Measurements from ENCODE around the gene STK32C.
"Not testable (repeated sequence)": the region's sequence is repeated elsewhere in the genome, so short reads cannot be mapped to it uniquely, and the experiment has no call there.

The STK32C gene

DNA sequence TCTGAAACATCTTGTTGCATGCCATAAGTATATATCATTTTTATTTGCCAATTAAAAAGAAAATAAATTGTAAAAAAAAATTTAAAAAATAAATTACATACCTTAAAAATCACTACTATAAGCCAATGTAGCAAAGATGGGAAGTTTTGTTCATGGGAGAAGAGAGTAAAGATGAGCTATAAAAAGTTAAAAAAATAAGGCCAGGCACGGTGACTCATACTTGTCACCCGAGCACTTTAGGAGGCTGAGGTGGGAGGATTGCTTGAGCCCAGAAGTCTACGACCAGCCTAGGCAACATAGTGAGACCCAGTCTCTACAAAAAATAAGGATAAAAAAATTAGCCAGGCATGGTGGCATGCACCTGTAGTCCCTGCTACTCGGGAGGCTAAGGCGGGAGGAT lies 8.4 kb upstream of the STK32C start:
- no peak for DNase-seq

DNA sequence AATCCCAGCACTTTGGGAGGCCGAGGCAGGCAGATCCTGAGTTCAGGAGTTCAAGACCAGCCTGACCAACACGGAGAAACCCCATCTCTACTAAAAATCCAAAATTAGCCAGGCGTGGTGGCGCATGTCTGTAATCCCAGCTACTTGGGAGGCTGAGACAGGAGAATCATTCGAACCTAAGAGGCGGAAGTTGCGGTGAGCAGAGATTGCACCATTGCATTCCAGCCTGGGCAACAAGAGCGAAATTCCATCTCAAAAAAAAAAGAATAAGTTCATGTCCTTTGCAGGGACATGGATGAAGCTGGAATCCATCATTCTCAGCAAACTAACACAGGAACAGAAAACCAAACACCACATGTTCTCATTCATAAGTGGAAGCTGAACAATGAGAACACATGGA lies 7.1 kb upstream of the STK32C start:
- DNase-seq, result not testable (repeated sequence)

DNA sequence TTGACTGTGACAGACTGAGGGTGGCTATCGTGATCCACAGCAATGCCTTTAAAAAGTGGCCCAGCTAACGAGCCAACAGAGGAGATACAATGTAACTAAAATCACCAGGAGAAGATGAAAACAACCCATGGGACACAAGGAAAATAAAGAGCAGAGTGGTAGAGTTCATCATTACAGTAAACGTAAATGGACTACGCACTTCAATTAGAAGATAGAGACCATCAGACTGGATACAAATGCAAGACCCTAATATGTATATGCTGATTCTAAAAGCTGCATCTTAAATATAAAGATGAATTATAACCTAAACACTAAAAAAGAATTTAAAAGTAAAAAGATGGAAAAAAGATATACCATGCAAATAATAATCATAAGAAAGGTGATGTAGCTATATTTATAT lies 6.6 kb upstream of the STK32C start:
- DNase-seq, result no peak

DNA sequence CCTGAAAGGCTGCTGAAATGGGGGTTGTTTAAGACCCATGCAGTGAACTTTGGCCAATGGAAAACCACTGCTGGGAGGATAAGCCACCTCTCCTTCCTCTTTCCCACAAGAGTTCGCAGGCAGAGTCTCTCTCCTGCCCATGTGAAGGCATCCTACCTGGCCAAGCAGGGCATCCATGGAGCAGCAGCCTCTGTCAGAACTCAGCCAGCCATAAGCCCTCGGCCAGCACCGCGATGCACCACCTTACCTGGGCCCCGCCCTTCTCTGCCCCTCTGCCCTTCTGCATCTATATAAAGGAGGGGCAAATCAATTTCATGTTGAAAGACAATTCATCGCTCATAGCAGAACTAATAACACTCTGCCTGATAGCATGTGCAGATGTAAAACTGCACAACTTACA lies 6.1 kb upstream of the STK32C start:
- DNase-seq, result no peak

DNA sequence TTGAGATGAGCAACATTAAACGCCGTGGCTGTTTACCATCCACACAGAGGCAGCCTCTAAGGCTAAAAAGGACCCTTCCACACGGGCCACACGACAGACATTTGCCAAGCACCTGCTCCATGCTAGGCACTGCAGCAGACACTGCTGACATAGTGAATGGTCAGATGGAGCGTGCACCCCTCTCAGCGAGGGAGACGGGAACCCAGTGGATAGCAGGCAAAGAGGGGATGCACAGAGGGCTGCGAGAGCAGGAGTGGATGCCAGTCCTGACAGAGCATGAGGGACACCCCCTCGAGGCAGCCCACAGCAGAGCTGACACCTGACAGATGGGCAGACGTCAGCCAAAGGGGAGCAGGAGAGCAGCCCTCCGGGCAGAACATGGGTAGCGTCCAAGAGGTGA lies 5.6 kb upstream of the STK32C start:
- no peak for DNase-seq

DNA sequence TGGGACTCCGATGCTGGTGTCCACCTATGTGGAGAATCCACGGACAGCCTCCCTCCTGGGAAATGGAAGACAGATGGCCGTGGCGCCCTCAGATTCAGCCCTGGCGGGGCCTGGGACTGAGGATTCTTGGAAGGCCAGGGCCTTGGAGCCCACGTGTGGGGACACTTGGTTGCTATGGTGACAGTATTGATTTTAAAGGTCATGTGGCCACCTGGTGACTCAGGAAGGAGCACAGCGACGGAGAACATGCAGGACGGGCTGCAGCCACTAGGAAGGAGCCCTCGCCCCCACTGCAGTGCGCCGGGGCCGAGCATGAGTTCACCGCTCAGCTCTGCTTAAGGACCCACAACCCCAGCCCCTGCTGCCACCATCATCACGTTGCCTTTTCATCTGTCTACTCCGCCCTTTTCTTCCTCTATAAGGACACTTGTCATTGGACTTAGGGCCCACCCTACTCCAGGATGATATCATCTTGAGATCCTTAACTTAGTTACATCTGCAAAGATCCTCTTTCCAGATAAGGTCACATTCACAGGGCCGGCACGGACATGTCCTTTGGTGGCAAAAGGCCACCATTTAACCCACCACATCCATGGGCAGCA lies 3.7 kb upstream of the STK32C start:
- no peak for DNase-seq

DNA sequence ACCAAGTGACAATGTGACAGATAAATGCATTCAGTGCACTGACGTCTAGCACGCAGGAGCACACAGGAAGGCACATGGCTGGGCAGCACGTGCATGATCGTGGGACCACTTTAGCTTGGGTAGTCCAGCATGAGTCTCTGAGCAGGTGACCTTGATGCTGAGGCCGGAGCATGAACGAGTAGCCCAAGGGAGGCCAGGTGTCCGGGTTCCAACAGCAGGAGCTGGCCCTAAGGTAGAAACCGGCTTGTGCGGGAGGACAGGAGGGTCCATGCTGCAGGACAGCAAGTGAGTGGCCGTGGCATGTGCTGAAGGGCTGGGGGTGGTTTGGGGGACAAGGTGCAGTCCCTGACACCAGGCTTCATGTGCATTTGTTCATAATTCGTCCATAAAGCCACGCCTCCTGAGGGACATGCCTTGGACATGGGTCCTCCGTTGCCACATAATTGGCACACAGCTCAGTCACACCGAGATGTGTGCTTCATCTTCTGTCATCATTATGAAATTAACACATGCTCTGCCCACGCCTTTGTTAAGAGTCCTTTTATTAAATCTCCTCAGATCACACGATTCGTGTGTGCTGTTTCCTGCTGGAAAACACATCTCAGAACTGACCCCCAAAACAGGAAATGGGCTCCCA lies 3.1 kb upstream of the STK32C start:
- no peak for DNase-seq

DNA sequence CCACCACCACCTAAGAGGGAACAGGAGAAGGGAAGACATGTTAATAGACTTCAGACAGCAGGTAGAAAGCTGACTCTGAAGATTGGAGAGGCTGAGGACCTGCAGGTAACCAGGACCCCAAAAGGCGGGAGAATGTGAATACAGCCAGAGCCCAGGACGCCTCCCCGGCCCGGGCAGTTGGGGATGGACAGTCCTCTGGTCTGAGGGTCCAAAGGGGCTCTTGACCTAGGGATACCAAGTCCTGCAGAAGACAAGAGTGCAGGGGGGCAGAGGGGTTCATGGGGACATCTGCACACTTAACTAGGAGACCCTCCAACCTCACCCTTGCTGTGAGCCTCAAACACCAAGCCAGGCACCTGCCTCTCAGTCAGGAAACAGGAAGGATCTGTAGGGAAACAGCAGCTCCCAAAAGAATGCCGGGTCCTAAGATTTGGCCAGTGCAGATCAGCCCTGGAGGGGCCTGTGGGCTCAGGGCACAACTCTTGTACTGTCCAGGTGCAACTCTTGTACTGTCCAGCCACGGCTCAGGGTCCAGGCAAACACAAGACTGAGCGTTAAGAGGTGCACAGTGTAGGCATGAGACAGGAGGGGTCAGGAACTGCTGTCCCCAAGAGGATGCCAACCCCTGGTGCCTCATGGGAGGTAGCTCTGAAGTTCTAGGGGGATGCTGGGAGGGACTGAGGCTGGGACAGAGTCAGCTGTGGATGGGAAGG lies 2.3 kb upstream of the STK32C start:
- no peak for DNase-seq

DNA sequence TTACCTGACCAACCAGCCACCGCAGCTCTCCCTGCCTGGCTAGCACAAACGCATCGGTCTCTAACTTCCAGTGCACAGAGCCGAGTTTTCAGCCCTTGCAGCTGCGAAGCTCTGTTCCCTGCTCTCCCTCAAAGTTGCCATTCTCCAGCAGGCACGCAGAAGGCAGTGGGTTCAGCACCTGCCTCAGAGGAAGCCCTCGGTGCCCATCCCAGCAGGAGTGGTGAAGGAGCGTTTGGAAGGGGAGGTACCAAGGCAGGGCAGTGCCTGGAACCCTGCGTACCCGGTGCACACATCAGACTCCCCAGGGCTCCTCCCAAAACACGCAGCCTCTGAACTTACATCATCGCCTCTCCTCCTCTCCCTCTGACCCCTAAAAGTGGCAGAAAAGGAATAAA lies 1.7 kb upstream of the STK32C start:
- DNase-seq, result no peak

DNA sequence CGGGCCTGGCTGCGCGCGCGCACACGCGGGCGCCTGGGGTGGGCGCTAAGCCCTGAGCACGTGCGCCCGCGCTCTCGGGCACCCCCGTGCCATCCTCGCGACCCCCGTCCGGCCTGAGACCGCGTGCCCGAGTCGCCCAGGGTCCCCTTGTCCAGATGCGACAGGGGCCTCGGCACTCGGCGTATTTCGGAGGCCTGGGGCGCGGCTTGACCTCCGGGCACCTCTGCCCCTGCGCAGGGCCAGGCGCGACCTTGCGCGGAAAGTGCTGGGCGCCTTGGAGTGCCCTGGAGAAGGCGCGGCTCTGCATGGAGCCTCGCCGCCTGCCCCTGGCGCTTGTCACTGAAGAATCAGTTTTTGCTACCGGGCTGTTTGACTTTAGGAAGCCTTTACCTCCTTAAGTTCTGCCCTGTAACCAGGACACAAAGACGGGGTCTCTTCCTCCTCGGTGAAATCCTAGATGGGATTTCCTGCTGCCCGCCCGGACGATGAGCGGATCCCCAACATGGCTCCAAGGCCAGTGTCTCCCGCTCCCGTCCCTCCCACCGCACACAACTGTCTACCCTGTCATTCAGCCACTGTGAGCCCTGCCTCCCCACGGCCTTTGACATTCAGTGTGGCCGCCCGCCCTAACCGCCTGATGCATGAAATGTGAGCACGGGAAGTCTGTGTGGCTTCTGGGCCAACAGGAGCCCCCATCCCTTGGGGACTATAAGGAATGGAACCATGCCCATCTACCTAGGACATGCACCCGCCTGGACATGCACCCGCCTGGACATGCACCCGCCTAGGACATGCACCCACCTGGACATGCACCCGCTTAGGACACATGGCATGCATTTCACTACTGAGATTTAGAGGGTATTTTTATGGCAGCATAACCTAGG lies 1.1 kb upstream of the STK32C start:
- DNase-seq, result no peak

DNA sequence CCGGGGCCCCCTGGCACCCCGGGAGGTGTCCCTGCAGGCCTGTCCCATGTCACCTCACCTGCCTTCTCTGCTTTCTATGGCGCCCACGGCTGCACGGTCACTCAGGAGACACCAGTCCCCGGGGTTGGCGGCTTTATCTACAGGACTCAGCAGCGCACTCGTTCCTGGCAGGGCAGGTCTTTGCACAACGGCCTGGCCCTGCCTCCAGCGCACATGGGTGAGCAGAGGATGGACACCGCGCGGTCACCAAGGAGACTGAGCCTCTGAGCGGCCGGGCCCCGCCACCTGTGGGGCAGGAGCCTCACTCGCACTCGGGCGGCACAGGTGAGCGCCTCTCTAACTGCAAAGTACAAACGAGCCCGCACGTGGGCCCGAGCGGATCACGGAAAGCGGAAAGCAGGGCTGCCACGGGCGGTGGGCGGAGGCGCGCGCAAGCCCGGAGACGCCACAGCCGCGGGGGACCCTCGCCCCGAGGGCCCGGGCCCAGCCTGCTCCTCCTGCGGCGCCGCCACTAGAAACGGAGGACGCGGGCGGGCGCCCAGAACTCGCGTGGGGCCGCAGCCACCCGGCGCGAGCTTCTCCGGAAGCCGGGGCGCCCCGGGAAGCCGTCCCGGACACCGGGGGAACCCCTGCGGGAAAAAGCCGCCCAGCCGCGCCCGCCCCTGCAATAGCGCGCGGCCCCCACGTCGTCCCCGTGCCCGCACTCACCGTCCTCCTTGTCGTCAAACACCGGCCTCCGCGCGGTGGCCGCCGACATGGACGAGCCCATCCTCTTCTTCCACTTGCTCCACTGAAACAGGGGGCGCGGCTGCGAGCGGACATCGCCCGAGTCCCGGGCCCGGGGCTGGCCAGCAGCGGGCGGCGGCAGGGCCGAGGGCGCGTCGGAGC lies 642 bp downstream of the STK32C start:
- DNase-seq, result peak; percentile 19

DNA sequence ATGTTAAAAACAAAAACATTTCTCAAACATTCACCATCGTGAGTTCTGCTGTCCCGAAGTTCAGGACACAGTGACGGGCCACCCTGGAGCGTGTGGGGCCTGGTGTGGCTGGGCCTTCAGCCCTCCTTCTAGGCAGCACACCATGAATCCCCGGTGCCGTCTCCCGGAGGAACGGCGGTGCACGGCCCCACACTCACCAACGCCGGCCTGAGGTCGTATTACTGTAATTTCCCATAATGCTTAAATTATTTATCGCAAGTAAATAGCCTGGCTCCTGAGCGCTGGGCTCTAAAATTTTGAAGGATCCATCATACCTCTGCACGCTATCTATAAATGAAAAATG lies 1.4 kb downstream of the STK32C start:
- no peak for DNase-seq

DNA sequence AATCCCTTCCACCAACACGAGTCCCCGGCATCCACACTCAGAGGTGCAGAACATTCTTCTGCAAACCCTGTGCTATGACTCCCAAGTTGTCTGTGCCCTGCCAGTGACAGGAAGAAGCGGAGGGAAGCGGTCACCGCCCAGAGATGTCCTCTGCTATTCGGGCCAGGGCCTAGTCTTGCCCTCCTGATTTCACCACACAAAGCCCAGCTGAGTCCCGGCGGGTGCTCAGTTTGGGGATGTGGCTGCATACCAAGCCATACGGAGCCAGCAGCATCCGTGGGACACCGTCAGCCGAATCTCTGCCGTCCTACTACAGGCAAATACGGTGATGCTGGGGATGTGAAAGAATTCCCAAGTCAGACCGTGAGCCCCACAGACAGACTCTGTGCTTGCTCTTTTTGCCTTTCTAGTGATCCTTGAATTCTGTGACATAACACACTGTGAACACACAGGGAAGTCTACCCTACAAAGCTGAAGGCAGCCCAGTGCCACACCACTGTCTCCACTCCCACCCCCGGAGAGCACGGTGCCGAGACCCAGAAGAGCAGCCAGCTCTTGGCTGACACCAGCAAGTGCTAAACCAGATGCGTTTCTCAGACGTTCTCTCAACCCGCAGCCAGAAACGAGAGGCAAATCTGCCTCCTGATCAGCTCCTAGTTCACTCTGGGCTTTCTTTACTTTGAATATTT lies 2.0 kb downstream of the STK32C start:
- DNase-seq, result no peak

DNA sequence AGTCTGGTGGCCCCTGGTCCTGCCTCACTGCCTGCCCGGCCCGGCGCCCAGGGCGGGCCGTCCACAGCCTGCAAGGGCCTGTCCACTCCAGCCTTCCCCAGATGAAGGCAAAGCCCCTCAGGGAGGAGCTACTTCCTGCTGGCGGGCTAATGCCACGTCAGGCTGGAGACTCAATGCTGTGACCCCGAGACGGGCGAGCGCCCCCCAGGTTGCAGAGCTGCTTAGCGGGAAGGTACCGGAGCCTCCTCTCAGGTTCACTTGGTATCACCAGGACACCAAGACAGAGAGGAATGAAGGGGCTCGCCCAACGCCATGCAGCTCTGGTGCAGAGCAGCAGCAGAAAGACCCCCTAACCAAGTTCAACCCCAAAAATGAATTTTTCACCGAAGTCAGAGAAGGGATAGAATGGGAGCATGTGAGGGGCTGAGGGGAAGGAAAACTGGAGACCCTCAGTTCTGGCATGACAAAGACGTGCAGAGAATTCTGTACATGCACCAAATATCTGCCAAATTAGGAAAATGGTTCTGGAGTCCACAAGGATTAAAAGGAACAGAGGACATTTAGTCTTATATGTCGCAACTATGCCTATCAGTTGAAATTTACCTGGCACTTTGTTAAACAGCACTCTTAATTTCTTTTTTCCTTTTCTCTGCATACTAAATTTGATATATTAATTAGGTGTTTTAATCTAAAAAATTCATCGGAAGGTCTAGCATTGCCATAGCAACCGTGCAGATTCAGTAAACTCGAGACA lies 2.8 kb downstream of the STK32C start:
- DNase-seq, result no peak

DNA sequence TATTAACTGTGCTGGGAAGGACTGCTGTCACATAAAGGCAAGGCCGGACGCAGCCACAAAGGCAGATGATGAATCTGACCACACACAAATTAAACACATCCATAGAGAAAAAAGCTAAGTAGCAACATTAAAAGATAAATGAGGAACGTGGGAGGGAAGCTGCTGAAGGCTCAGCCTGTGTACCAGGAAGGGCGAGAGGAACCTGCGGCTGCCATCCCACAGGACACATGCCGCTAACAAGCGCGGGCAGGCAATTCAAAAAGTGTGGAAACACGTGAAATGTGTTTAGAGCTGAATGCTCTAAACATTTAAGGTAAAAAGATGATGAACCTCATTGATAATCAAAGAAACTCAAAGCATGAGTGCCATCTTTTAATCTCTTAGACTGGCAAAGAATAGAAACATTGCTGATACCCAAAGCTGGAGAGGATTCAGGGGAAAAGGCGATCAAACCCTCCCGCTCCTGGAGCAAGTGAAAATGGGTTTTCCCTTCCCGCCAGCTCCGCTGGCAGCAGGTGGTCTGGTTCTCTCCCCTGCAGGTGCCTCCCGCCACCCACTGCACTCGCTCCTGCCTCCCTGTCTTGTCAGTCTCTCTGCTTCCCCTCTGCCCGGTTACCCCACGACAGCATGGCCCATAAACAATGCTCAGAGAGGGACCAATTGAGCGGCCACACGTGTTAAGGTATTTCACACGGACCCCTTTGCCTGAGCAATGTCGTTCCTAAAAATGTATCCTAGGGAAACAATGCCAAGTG lies 4.2 kb downstream of the STK32C start:
- no peak for DNase-seq

DNA sequence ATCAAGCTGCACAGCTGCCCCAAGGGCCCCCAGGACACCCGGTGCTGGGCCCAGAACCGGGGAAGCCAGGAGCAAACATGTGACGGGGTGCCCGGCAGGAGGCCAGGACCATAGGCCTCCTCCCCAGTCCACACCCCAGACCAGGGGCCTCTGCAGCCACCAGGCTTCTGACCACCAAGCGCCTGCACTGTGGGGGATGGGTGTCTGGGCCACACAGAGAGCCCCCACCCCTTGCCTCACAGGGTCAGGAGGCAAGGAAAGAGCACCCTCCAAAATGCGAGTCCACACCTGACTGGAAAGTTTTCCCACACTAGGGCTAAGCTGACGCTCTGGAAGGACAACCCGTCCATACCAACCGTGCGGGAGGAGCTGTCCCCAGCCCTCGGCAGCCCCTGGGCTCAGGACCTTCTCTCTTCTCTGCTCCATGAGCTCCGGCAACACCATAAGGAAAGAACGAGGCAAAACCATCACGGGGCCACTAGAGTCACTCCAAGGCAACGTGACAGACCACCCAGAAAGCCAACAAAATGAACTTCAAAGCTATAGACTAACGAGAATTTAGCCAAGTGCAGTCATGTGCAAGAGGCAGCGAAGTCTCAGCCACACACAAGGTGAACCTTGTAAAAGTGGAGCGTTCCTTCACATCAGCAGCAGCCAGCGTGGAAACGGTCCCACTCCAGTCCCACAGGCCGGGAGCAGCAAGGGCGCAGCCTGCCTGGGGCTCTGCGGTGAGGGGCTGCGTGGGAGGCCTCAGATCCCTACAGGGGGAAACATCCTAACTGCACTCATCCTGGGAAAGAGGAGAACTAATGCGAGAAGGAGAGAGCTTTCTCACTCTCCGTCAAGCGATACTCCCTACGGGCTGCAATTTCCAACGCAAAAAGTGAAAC lies 5.1 kb downstream of the STK32C start:
- no peak for DNase-seq

DNA sequence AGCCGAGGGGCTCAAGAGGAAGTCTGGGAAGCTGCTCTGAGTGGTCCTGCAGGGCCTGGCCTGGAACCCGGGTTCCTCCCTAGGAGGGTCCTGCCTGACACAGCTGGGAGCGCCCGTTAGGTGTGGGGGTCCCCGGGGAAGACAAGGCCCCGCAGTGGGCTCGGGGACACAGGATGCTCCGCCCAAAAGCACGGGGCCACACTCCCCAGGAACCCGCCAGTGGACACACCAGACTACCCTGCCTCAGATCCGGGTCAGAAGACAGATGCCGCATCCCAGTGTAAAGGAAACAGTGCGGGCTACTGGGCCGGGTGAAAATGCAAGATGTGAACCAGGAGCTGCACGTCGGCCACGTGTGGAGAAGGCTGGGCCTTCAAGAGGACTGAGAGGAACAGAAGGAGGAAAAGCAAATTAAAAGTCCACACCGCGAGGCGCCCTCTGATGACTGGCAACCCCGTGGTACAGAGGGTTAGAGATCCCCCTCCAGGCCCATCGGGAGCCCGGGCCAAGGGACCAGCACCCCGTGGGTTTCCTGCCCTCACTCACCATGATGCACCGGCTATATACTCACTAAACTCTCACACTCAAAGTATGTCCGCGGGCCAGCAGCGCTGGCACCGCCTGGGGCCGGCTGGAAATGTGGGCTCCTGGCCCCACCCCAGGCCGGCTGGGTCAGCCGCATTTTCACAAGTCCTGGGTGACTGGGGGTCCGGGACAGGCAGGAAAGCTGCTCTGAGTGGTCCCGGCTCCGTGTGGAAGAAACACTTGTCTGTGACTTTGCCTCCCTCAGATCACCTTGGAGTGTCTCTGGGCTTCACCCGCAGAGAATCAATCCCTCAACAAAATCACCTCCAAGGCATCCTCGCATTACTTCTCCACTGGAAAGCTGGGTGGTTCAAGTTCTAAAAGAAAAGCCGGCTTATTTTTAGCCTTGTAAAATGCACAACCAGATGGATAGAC lies 6.1 kb downstream of the STK32C start:
- no peak for DNase-seq

DNA sequence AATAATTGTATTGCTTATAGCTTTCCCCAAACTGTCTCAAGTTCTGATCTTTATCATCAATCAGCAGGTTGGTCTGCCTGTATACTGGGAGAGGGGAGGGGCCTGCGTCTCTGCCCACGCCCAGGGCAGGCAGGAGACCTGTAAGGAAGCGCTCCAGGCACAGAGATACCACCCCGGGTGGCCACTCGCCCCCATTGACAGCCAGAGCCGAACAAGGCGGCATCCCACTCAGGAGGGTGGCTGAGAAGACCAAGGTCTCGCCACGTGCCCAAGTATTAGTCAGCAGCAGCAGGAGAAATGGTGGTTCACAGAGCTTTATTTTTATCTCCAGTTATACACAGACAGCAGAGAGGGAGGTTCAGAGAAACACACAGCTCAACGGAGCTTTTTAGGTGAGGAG lies 7.2 kb downstream of the STK32C start:
- DNase-seq, result no peak
